ENCODE measurements around the gene C1orf159. TPM values are rescaled to one million over a fixed set of nuclear protein-coding genes. Genes with fewer than 3 reads are reported as not detected.

C1orf159 gene
- total RNA-seq, 1 donor from 2014 or later, result 9.2 TPM

DNA sequence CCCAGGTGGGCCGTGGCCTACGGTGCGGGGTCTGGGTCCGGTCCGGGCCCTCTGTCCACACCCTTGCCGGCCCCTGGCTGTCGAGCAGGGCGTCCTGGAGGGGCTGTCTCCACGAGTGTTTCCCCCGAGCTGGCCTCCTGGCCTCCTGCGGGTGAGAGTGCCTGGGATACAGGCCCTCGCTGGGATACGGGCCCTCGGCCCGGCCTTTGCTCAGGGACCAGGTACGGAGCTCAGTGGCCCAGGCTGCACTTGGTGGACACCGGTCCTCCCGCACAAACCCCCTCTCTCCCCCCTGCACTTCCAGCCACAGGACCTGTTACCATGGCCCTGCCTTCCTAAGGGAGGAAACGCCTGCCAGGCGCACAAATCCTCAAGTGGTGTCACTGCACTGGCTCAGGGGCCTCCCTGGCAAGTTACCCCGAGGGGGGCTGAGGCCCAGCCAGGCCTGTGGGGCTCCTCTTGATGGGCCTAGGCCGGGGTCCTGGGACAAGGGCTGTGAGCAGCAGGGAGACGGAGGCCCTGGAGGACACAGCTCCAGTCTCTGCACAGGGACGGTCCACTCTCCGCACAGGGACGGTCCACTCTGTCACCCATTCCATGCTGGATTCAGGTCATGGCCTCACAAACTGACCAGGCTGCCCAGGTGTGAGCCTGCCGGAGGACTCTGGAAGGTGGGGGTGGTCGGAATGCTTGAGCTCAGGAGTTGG lies 23.6 kb downstream of the C1orf159 start:
- H3K36me3 Mint-ChIP-seq (ENCODE audit: low read depth), result no peaks in the 10 kb centered on the region
- H3K27me3 Mint-ChIP-seq (ENCODE audit: low read depth), result no peaks in the 10 kb centered on the region
- H3K4me3 Mint-ChIP-seq (ENCODE audit: unreplicated experiment), result no peak overlapping the region
- no peaks in the 10 kb centered on the region for H3K4me1 Mint-ChIP-seq (ENCODE audit: low read depth)
- no peak overlapping the region for H3K27ac Mint-ChIP-seq (ENCODE audit: unreplicated experiment)
- H3K9me3 Mint-ChIP-seq (ENCODE audit: low read depth), result no peaks in the 10 kb centered on the region
- DNase-seq (ENCODE audit: low spot score), result peak; percentile 94
- TF ChIP-seq, protein P1, sequence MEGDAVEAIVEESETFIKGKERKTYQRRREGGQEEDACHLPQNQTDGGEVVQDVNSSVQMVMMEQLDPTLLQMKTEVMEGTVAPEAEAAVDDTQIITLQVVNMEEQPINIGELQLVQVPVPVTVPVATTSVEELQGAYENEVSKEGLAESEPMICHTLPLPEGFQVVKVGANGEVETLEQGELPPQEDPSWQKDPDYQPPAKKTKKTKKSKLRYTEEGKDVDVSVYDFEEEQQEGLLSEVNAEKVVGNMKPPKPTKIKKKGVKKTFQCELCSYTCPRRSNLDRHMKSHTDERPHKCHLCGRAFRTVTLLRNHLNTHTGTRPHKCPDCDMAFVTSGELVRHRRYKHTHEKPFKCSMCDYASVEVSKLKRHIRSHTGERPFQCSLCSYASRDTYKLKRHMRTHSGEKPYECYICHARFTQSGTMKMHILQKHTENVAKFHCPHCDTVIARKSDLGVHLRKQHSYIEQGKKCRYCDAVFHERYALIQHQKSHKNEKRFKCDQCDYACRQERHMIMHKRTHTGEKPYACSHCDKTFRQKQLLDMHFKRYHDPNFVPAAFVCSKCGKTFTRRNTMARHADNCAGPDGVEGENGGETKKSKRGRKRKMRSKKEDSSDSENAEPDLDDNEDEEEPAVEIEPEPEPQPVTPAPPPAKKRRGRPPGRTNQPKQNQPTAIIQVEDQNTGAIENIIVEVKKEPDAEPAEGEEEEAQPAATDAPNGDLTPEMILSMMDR (IDR thresholded peaks at IDR 0.05), result no peak

DNA sequence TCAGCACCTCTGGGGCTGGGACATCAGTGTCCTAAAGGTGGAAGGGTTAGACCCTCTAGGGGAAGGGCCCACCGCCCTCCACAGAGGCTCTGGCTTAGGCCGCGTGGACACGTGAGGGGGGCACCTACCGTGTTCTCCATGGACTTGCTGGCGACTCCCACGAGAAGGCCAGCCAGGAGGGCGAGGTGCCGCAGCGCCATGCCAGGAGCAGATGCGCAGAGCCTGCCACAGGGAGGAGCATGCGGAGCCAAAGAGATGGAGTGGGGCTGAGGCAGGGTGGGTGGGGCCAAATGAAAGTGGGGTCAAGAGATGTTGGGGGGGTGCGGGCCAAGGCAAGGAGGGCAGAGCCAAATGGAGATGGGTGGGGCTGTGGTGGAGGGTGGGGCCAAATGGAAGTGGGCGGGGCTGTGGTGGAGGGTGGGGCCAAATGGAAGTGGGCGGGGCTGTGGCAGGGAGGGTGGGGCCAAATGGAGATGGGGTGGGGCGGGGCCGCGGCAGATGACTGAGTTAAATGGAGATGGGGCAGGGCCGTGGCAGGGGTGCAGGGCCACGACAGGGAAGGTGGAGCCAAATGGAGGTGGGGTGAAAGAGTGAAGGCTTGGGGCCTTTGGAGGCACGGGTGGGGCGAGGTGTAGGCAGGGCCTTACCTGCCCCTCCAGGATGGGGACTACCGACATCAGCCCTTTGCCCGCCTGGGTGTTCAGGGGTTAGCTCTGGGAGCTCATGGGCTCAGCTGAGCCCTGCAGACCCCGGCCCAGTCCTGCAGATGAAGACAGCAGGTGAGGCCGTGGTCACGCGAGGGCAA lies 24.3 kb downstream of the C1orf159 start:
- Mint-ChIP-seq H3K36me3 (ENCODE audit: low read depth) (no peaks in the 10 kb centered on the region), H3K27ac (ENCODE audit: unreplicated experiment) (no peak overlapping the region), H3K4me3 (ENCODE audit: unreplicated experiment) (no peak overlapping the region), H3K9me3 (ENCODE audit: low read depth) (no peaks in the 10 kb centered on the region), H3K4me1 (ENCODE audit: low read depth) (no peaks in the 10 kb centered on the region), H3K27me3 (ENCODE audit: low read depth) (no peaks in the 10 kb centered on the region)
- TF ChIP-seq, protein P1 (IDR thresholded peaks at IDR 0.05), result no peak
- peak; percentile 82 for DNase-seq (ENCODE audit: low spot score)

DNA sequence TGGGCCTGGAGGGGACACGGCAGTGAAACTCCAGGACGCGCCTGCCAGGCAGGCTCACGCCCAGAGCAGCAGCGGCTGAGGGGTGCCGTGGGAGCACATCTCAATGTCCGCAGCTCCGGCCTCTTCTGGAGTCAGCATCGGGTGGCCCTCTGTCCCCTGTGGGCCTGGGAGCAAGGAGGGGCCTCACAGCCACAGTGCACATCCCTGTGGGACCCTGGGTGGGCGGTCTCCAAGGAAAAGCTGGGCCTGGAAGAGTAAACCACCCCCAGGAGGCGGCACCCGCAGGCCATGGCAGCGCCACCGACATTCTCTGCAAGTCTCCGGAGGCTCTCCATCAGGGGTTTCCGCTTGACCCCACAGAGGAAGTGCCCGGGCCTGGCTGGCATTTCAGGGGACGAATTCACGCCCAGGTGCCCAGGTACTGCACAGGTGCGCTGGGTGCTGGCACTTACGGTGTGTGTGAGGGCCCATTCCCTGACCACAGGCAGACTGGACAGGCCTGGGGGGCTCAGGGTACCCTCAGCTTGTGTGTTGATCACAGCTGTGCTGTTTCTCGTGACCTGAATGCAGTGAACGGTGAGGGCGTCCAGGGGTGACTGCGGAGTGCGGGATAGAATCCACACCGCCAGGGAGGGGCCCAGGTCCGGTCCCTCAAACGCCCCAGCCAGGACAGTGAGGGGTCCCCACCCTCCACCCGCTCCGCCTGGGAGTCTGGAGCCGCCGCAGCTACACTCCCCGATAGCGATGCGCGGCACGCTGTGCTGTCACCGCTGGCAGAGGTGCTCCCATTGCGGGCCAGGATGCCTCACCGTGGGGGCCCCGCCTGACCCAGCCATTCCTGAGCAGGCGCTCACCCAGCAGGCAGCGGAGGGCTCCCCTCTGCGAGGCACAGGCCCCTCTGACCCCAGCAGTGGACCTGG lies 25.2 kb downstream of the C1orf159 start:
- H3K36me3 Mint-ChIP-seq (ENCODE audit: low read depth), result no peaks in the 10 kb centered on the region
- H3K27me3 Mint-ChIP-seq (ENCODE audit: low read depth), result no peaks in the 10 kb centered on the region
- H3K9me3 Mint-ChIP-seq (ENCODE audit: low read depth), result no peaks in the 10 kb centered on the region
- DNase-seq (ENCODE audit: low spot score), result peak; percentile 90
- no peak overlapping the region for H3K27ac Mint-ChIP-seq (ENCODE audit: unreplicated experiment)
- TF ChIP-seq, protein P1 (IDR thresholded peaks at IDR 0.05), result no peak
- no peaks in the 10 kb centered on the region for H3K4me1 Mint-ChIP-seq (ENCODE audit: low read depth)
- no peak overlapping the region for H3K4me3 Mint-ChIP-seq (ENCODE audit: unreplicated experiment)

DNA sequence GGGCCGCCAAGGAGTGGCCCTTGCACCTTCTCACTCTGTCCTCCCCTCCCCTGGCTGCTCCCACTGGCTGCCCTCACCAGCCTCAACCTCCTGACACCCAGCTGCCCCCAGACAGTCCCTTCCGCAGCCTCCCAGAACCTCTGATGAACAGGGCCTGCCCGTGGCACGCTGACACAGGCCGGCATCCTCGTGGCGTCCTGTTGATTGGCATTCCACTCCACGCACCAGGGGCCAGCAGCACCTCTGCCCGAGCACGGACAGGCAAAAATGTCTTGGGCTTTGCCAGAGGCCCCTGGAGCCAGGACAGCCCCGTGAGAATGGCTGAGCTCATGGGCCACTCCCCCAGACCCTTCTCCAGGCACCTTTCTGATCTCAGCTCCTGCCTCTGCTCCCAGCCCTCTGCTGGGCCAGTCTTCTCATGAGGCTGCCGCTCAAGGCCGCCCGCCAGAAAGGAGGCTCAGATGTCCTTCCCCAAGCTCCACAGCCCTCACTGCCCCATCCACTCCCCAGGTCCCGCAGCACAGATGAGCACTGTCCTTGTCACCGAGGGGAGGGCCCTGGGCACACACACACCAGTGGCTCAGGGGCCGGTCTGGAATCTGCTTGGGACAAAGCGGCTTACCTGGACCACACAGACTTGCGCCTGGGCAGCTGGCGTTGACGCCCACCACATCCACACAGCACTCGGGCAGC lies 26.0 kb downstream of the C1orf159 start:
- TF ChIP-seq, protein P1 (IDR thresholded peaks at IDR 0.05), result no peak
- no peaks in the 10 kb centered on the region for H3K4me1 Mint-ChIP-seq (ENCODE audit: low read depth)
- H3K36me3 Mint-ChIP-seq (ENCODE audit: low read depth), result no peaks in the 10 kb centered on the region
- no peaks in the 10 kb centered on the region for H3K9me3 Mint-ChIP-seq (ENCODE audit: low read depth)
- H3K4me3 Mint-ChIP-seq (ENCODE audit: unreplicated experiment), result no peak overlapping the region
- no peak overlapping the region for H3K27ac Mint-ChIP-seq (ENCODE audit: unreplicated experiment)
- DNase-seq (ENCODE audit: low spot score), result peak; percentile 89
- H3K27me3 Mint-ChIP-seq (ENCODE audit: low read depth), result no peaks in the 10 kb centered on the region
